GM12878 (cell line): ENCODE measurements around the gene NNMT. TPM values are rescaled to one million over a fixed set of nuclear protein-coding genes. Genes with fewer than 3 reads are reported as not detected.

Source experiments
- ATAC-seq: fragments of 200-7000 bp; cut with Tn5 transposase; 3 replicates; pipeline ENCODE4 v1.9.1; 2020; ENCODE audit warnings: mild to moderate bottlenecking, moderate library complexity
- BruUV-seq: library from RNA; stranded (reverse); fragments of 400-500 nt; replicated peaks from 2 replicates; lab custom pipeline; 2021; lab: Mats Ljungman, UMichigan
- CTCF ChIA-PET: fragments of 300-600 bp; sonication (Branson Sonifier 250); formaldehyde crosslinking; extraction: SDS; loops from one replicate; lab custom pipeline; 2021; ENCODE audit warnings: inconsistent platforms; lab: Yijun Ruan, JAX
- POLR2A ChIA-PET: fragments of 350-600 bp; formaldehyde crosslinking; extraction: SDS; loops from one replicate; lab custom pipeline; 2021; ENCODE audit warnings: inconsistent platforms; lab: Charles Lee
- RAD21 ChIA-PET: fragments of 300-600 bp; sonication (Branson Sonifier 250); formaldehyde crosslinking; loops from one replicate; lab custom pipeline; 2023; ENCODE audit warnings: antibody characterized with exemption; ENCODE audit not compliant: unreplicated experiment; lab: Charles Lee
- SMC1A ChIA-PET: fragments of 300-600 bp; sonication (Branson Sonifier 250); formaldehyde crosslinking; loops from one replicate; lab custom pipeline; 2023; ENCODE audit not compliant: unreplicated experiment, uncharacterized antibody; lab: Charles Lee
- DNase-seq: peaks from one replicate; pipeline ENCODE4 v3.0.0-alpha.2; 2011; ENCODE audit warnings: low read depth, low spot score
- FAIRE-seq: peaks from 3 replicates; lab custom pipeline; 2011; peaks lifted over from hg19 to GRCh38; lab: Jason Lieb, UNC
- H2AFZ ChIP-seq: 2 replicates; pipeline ENCODE4 v1.6.0; 2011; ENCODE audit warnings: low read depth, low read length, control low read depth; ENCODE audit not compliant: control insufficient read depth
- H3K27ac ChIP-seq: 2 replicates; pipeline ENCODE4 v1.5.1; 2011; ENCODE audit warnings: control low read depth; ENCODE audit not compliant: control insufficient read depth, insufficient read depth
- H3K27me3 ChIP-seq, 2 experiments: replicated peaks in 1 of 2; 2 replicates each; pipeline versions ENCODE4 v1.6.0 to v1.6.1; 2011; ENCODE audit warnings: low read length in 1 of 2; ENCODE audit not compliant: control insufficient read depth in 2 of 2, insufficient read depth in 2 of 2
- H3K36me3 ChIP-seq, 2 experiments: 2 replicates each; pipeline ENCODE4 v1.5.1; 2011; ENCODE audit warnings: low read length in 1 of 2; ENCODE audit not compliant: control insufficient read depth in 2 of 2, insufficient read depth in 2 of 2
- H3K4me1 ChIP-seq: 2 replicates; pipeline ENCODE4 v1.6.1; 2011; ENCODE audit warnings: mild to moderate bottlenecking, low read length, moderate library complexity, mixed read lengths; ENCODE audit not compliant: control insufficient read depth, insufficient read depth
- H3K4me2 ChIP-seq: 2 replicates; pipeline ENCODE4 v1.6.0; 2011; ENCODE audit warnings: control low read depth; ENCODE audit not compliant: control insufficient read depth, insufficient read depth
- H3K4me3 ChIP-seq: fragments of 200-600 bp; sonication (generic); 2 replicates; pipeline ENCODE4 v1.5.1; 2016
- H3K79me2 ChIP-seq: 2 replicates; pipeline ENCODE4 v1.6.0; 2011; ENCODE audit warnings: low read length; ENCODE audit not compliant: control insufficient read depth, insufficient read depth
- H3K9ac ChIP-seq: 2 replicates; pipeline ENCODE4 v1.8.0; 2011; ENCODE audit warnings: low read length, control low read depth, mixed read lengths; ENCODE audit not compliant: control insufficient read depth, insufficient read depth
- H3K9me3 ChIP-seq: replicated peaks from 3 replicates; pipeline ENCODE4 v1.5.1; 2011; ENCODE audit warnings: mild to moderate bottlenecking, low read length; ENCODE audit not compliant: control insufficient read depth, insufficient read depth
- H4K20me1 ChIP-seq: 2 replicates; pipeline ENCODE4 v1.6.0; 2011; ENCODE audit not compliant: control insufficient read depth, insufficient read depth
- GATAD2B ChIP-seq: fragments of 450-650 bp; conservative IDR thresholded peaks from 2 replicates; pipeline ENCODE4 v1.6.1; 2017; ENCODE audit warnings: low read depth, mild to moderate bottlenecking, moderate library complexity
- LARP7 ChIP-seq: fragments of 450-650 bp; IDR thresholded peaks from 2 replicates; pipeline ENCODE4 v1.6.1; 2017; ENCODE audit warnings: mild to moderate bottlenecking
- MEF2A ChIP-seq: IDR thresholded peaks from 2 replicates; pipeline ENCODE4 v1.6.1; 2011; ENCODE audit warnings: low read depth, mild to moderate bottlenecking, low read length, moderate library complexity; ENCODE audit not compliant: insufficient read depth
- MTA2 ChIP-seq: fragments of 450-650 bp; IDR thresholded peaks from 2 replicates; pipeline ENCODE4 v1.6.1; 2016; ENCODE audit warnings: low read depth, mild to moderate bottlenecking, moderate library complexity
- MXI1 ChIP-seq: fragments of 150-350 bp; IDR thresholded peaks from 2 replicates; pipeline ENCODE4 v1.6.1; 2011; ENCODE audit warnings: low read depth, mild to moderate bottlenecking, inconsistent platforms, low read length, improper control_type of control experiment
- MYB ChIP-seq: fragments of 150-350 bp; IDR thresholded peaks from 2 replicates; pipeline ENCODE4 v1.6.1; 2014; ENCODE audit warnings: mild to moderate bottlenecking, low read depth, low read length, borderline replicate concordance
- NBN ChIP-seq: fragments of 450-650 bp; IDR thresholded peaks from 2 replicates; pipeline ENCODE4 v1.6.1; 2016
- NKRF ChIP-seq: fragments of 450-650 bp; conservative IDR thresholded peaks from 2 replicates; pipeline ENCODE4 v1.6.1; 2017; ENCODE audit warnings: mild to moderate bottlenecking, moderate library complexity
- SIN3A ChIP-seq: IDR thresholded peaks from 2 replicates; pipeline ENCODE4 v1.6.1; 2012; ENCODE audit warnings: low read depth, low read length, improper control_type of control experiment
- SREBF2 ChIP-seq: IDR thresholded peaks from 2 replicates; pipeline ENCODE4 v1.6.1; 2012; ENCODE audit warnings: mild to moderate bottlenecking, low read length
- TAF1 ChIP-seq: IDR thresholded peaks from 2 replicates; pipeline ENCODE4 v1.6.1; 2011; ENCODE audit warnings: mild to moderate bottlenecking, low read depth, low read length, borderline replicate concordance
- USF2 ChIP-seq: IDR thresholded peaks from 2 replicates; pipeline ENCODE4 v1.6.1; 2011; ENCODE audit warnings: low read depth, low read length, improper control_type of control experiment, borderline replicate concordance
- WRNIP1 ChIP-seq: IDR thresholded peaks from 2 replicates; pipeline ENCODE4 v1.6.1; 2011; ENCODE audit warnings: low read depth, low read length, improper control_type of control experiment, borderline replicate concordance
- ZNF217 ChIP-seq: fragments of 450-650 bp; IDR thresholded peaks from 2 replicates; pipeline ENCODE4 v1.6.1; 2017; ENCODE audit warnings: antibody characterized with exemption, mild to moderate bottlenecking
- WGBS: methylation state at CpG from one replicate; pipeline ENCODE4 v1.1.6; 2016; ENCODE audit warnings: low lambda C conversion rate; ENCODE audit not compliant: insufficient replicate concordance, insufficient coverage; ENCODE audit errors: missing lambda C conversion rate; 5-methylcytosine and 5-hydroxymethylcytosine counted together
- in situ Hi-C: fragments of 300-500 bp; cut with MboI; formaldehyde crosslinking; loops from 9 replicates; pipeline ENCODE4 v1.14.3; 2018; ENCODE audit warnings: mixed read lengths
- intact Hi-C: fragments of 100-400 bp; cut with micrococcal nuclease; formaldehyde crosslinking; loops from one replicate; pipeline ENCODE4 v1.14.2; 2022; ENCODE audit not compliant: unreplicated experiment
- polyA plus RNA-seq, 11 experiments: library from polyadenylated mRNA; depleted of rRNA in 4 of 11; unstranded in 6 of 11; stranded (reverse) in 5 of 11; fragments of >200 nt; fragmentation: Nextera tagmentation in 4 of 11; fragmentation: Illumina TruSeq in 1 of 11; extraction: Ambion mirVana in 4 of 11; extraction: Trizol in 1 of 11; gene quantifications; 1 replicate in 1 of 11; 2 replicates in 10 of 11; pipeline versions ENCODE4 v1.2.1 to v1.2.3, GENCODE V29; 2011 to 2016; ENCODE audit warnings: inconsistent platforms in 2 of 11, missing spikeins in 2 of 11, low read depth in 1 of 11
- total RNA-seq, 4 experiments: library from RNA; depleted of rRNA in 3 of 4; stranded (reverse); fragments of >200 nt in 3 of 4; fragmentation: Illumina TruSeq in 1 of 4; extraction: Trizol in 1 of 4; gene quantifications; 2 replicates each; pipeline versions ENCODE4 v1.2.1 to v1.2.3, GENCODE V29; 2013 to 2021
- TF ChIP-seq, protein P1 (sequence below): fragments of 450-650 bp; IDR thresholded peaks from 2 replicates; pipeline ENCODE4 v1.6.1; 2018; ENCODE audit warnings: mild to moderate bottlenecking, low read depth, moderate library complexity; ENCODE audit not compliant: partially characterized antibody
- TF ChIP-seq, protein P2 (sequence below): IDR thresholded peaks from 2 replicates; pipeline ENCODE4 v1.6.1; 2012; ENCODE audit warnings: low read length, inconsistent platforms
- TF ChIP-seq, protein P3 (sequence below): IDR thresholded peaks from 2 replicates; pipeline ENCODE4 v1.6.1; 2012; ENCODE audit warnings: low read depth, low read length, improper control_type of control experiment

Gene NNMT
- total and polyA plus RNA-seq, 10 of the 15 experiments (the other 5 are each of a cell fraction or from before 2014, with no cell fraction given): 0.46 TPM; not detected in 9

DNA sequence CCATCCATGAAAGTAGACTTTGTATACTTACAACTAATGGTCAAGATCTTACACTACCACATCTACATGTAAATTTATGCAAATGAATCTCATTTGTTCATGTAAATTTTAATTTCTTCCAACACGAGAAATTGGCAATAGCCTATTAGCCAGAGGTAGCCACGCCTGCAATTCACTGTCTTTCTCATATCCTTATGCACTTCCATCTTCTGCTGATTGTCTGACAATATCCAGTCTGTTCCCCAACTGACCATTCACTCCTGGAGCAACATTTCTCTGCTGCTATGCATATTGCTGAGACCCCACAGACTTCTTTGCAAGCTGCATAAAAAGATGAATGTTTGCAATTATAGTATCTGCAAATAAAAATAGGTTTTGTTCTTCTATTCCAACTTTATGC is 2.5 kb downstream of the NNMT start (continued):
- TF ChIP-seq, protein P1, sequence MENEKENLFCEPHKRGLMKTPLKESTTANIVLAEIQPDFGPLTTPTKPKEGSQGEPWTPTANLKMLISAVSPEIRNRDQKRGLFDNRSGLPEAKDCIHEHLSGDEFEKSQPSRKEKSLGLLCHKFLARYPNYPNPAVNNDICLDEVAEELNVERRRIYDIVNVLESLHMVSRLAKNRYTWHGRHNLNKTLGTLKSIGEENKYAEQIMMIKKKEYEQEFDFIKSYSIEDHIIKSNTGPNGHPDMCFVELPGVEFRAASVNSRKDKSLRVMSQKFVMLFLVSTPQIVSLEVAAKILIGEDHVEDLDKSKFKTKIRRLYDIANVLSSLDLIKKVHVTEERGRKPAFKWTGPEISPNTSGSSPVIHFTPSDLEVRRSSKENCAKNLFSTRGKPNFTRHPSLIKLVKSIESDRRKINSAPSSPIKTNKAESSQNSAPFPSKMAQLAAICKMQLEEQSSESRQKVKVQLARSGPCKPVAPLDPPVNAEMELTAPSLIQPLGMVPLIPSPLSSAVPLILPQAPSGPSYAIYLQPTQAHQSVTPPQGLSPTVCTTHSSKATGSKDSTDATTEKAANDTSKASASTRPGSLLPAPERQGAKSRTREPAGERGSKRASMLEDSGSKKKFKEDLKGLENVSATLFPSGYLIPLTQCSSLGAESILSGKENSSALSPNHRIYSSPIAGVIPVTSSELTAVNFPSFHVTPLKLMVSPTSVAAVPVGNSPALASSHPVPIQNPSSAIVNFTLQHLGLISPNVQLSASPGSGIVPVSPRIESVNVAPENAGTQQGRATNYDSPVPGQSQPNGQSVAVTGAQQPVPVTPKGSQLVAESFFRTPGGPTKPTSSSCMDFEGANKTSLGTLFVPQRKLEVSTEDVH: no peak
- no peak for TF ChIP-seq MEF2A
- TF ChIP-seq ZNF217: no peak
- no peak for TF ChIP-seq LARP7

- DNase-seq (no peak), FAIRE-seq (no peak), ATAC-seq (no peak)
- no peak overlapping the region for H3K4me3 ChIP-seq
- H3K9ac ChIP-seq: no peak overlapping the region
- H2AFZ ChIP-seq: no peak overlapping the region
- ChIA-PET SMC1A (no interaction called here), CTCF (no interaction called here), POLR2A (no interaction called here), RAD21 (no interaction called here)
- H3K4me1 ChIP-seq: no peaks in the 10 kb centered on the region
- in situ Hi-C loops: no loop called here
- no peak overlapping the region for H3K27ac ChIP-seq
- WGBS: 27% methylated on average over 4 of the region's 4 CpGs
- no peaks in the 10 kb centered on the region for H3K27me3 ChIP-seq
- intact Hi-C loops: no loop called here
- no peaks in the 10 kb centered on the region for H3K79me2 ChIP-seq
- BruUV-seq: no TSS peak
- no peaks in the 10 kb centered on the region for H3K36me3 ChIP-seq
- H3K4me2 ChIP-seq: no peak overlapping the region
- no peaks in the 10 kb centered on the region for H3K9me3 ChIP-seq
- no peaks in the 10 kb centered on the region for H4K20me1 ChIP-seq
- TF ChIP-seq GATAD2B (no peak), SIN3A (no peak), MYB (no peak), USF2 (no peak), MTA2 (no peak), MXI1 (no peak), NBN (no peak), NKRF (no peak), ZNF217 (no peak), TAF1 (no peak), SREBF2 (no peak), WRNIP1 (no peak)
- TF ChIP-seq, protein P2, sequence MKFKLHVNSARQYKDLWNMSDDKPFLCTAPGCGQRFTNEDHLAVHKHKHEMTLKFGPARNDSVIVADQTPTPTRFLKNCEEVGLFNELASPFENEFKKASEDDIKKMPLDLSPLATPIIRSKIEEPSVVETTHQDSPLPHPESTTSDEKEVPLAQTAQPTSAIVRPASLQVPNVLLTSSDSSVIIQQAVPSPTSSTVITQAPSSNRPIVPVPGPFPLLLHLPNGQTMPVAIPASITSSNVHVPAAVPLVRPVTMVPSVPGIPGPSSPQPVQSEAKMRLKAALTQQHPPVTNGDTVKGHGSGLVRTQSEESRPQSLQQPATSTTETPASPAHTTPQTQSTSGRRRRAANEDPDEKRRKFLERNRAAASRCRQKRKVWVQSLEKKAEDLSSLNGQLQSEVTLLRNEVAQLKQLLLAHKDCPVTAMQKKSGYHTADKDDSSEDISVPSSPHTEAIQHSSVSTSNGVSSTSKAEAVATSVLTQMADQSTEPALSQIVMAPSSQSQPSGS: no peak
- TF ChIP-seq, protein P3, sequence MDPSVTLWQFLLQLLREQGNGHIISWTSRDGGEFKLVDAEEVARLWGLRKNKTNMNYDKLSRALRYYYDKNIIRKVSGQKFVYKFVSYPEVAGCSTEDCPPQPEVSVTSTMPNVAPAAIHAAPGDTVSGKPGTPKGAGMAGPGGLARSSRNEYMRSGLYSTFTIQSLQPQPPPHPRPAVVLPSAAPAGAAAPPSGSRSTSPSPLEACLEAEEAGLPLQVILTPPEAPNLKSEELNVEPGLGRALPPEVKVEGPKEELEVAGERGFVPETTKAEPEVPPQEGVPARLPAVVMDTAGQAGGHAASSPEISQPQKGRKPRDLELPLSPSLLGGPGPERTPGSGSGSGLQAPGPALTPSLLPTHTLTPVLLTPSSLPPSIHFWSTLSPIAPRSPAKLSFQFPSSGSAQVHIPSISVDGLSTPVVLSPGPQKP: no peak
These were observed 4.9 kb downstream of the NNMT start for GRCh38 chr11:114301088-114301487.
